GM06990 (cell line): ENCODE data around the gene CLPSL2.
A peak's percentile ranks its signal among the peaks of the same experiment; 100 is the strongest.

Source experiments
- DNase-seq: peaks from one replicate; pipeline ENCODE4 v3.0.0-alpha.2; 2011; ENCODE audit not compliant: insufficient read length; ENCODE audit errors: extremely low read depth
- H3K27me3 ChIP-seq: replicated peaks from 2 replicates; pipeline ENCODE4 v1.6.0; 2011; ENCODE audit warnings: low read length; ENCODE audit not compliant: control insufficient read depth, insufficient read depth
- H3K36me3 ChIP-seq: 2 replicates; pipeline ENCODE4 v1.5.1; 2011; ENCODE audit warnings: low read length; ENCODE audit not compliant: control insufficient read depth, insufficient read depth
- H3K4me3 ChIP-seq: replicated peaks from 2 replicates; pipeline ENCODE4 v1.5.1; 2011; ENCODE audit warnings: low read depth, mild to moderate bottlenecking, control low read depth, low read length
- CTCF ChIP-seq: IDR thresholded peaks from 2 replicates; pipeline ENCODE4 v1.5.1; 2011; ENCODE audit warnings: low read length, control low read depth, mild to moderate bottlenecking, inconsistent platforms; ENCODE audit not compliant: insufficient read depth, poor library complexity, severe bottlenecking

CLPSL2 gene

DNA sequence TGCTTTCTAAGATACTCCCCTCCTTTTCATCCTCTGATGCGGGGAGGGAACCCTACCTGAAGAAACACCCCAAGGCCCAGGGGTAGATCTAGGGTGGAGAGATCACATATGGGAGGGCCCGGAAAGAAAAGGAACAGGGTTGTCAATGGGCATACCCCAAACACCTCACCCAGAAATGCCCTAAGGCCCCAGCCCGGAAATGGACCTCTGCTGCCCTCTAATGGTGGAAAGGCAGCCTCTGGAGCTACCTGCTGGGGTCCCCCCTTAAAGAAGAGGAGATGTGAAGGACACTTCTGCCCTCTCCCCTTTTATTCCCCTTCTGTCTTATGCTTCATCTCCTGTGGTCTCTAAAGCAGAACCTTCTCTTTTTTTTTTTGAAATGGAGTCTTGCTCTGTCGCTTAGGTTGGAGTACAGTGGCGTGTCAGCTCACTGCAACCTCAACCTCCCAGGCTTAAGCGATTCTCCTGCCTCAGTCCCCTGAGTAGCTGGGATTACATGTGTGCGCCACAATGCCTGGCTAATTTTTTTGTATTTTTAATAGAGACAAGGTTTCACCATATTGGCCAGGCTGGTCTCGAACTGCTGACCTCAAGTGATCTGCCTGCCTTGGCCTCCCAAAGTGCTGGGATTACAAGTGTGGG lies 40.0 kb upstream of the CLPSL2 start:
- H3K36me3 ChIP-seq: no peaks in the 10 kb centered on the region
- DNase-seq: no peak
- no peaks in the 10 kb centered on the region for H3K27me3 ChIP-seq
- H3K4me3 ChIP-seq: no peak overlapping the region
- TF ChIP-seq CTCF: peak; percentile 91

GRCh38 chr6:35736982-35737412 lies 39.4 kb upstream of the CLPSL2 start, which contains the start of gene ARMC12:
TSS of gene ARMC12 (plus strand) at chr6:35737032. CDS start at chr6:35737109, 77 bp downstream.
- DNase-seq: no peak
- Histone ChIP-seq H3K36me3 (no peaks in the 10 kb centered on the region), H3K27me3 (no peaks in the 10 kb centered on the region), H3K4me3 (no peak within 1 kb of the TSS)
- TF ChIP-seq CTCF: no peak

DNA sequence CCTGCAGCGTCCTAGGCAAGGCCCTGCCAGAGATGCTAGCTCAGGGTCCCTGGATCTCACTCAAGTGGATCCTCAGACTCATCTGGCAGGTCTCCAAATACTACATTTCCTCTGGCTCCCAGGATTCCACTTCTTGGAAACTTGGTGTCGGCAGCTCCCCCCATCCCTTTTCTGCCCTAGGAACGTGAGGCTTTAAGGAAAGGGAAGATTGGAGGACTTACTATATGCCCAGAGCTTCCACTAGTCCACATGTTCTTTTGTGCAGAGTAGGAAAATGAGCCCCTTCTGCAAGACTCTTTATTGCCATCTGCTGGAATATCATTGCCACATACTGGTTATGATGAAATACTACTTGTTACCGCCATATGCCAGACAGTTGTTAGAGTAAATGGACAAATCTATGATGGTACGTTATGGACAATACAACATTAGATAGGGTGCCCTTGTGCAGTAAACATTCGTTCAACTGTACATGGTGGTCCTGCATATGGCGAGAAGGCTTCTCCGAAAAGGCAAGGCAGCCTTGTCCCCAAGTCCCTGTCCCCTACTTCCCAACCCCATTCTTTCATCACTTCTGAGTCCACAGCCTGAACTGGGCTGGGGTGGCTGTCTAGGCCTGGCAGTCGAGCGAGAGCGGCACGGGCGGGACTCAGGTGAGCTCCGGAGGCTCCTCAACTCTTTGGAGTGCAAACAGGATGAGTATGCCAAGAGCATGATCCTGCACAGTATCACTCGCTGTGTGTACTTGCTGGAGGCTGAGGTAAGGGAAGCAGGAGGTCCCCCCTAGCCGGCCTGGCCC lies 38.8 kb upstream of the CLPSL2 start:
- Histone ChIP-seq H3K4me3 (no peak overlapping the region), H3K27me3 (no peaks in the 10 kb centered on the region), H3K36me3 (no peaks in the 10 kb centered on the region)
- TF ChIP-seq CTCF: peak; percentile 70
- no peak for DNase-seq

DNA sequence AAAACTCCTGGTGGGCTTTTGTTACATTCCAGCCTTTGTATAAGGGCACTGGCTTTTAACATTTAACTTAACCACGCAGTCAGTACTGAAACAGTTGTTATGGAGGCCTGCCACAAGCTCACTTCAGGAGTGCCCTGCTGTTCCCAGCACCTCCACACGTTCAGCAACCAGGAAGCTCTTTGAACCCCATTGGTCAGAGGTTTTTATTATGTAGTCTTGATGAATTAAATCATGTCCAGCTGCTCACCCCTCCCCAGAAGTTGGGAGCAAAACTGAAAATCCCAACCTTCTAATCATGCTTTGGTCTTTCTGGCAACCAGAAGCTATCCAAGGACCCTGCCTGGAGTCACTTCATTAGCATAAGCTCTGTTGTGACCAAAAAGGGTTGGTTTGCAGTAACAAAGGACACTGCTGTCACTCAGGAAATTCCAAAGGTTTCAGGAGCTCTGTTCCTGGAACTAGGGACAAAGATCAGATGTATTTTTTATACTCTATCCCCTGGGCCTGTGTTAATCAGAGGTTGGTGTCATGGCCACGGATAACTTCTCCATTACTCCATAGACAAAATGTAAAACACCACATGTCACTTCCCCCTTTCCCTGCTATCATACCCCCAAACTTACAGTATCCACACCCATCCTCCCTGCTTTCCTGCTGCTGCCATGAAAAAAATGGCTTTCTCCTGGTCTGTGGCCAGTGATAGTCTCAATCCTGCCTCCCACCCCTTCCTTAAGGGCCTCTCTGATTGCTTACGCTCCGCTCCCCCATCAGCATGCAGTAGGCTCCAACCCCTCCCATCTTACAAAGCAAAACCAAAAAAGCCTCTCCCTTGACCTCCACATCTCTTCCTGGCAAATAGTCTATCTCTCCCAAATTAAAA lies 36.5 kb upstream of the CLPSL2 start:
- TF ChIP-seq CTCF: no peak
- Histone ChIP-seq H3K4me3 (no peak overlapping the region), H3K36me3 (no peaks in the 10 kb centered on the region), H3K27me3 (no peaks in the 10 kb centered on the region)
- no peak for DNase-seq

- H3K36me3 ChIP-seq: no peaks in the 10 kb centered on the region
- H3K4me3 ChIP-seq: no peak overlapping the region
- DNase-seq: no peak
Observed at GRCh38 chr6:35742842-35743241, 33.6 kb upstream of the CLPSL2 start.

More at GRCh38 chr6:35742842-35743241, 33.6 kb upstream of the CLPSL2 start:
- no peaks in the 10 kb centered on the region for H3K27me3 ChIP-seq
- no peak for TF ChIP-seq CTCF
